ENCODE measurements around the gene KRT76.
"Not testable (repeated sequence)": the region's sequence is repeated elsewhere in the genome, so short reads cannot be mapped to it uniquely, and the experiment has no call there.

Gene KRT76

GRCh38 chr12:52796839-52797528 is 19.8 kb upstream of the KRT76 start:
- Mint-ChIP-seq H3K4me3 (no peak overlapping the region), H3K4me1 (ENCODE audit: low read depth) (no peaks in the 10 kb centered on the region), H3K36me3 (ENCODE audit: low read depth) (no peaks in the 10 kb centered on the region), H3K9me3 (no peaks in the 10 kb centered on the region), H3K27me3 (ENCODE audit: low read depth) (peaks cover 8% of the 10 kb centered on the region), H3K27ac (no peak overlapping the region)

- Mint-ChIP-seq H3K4me1 (ENCODE audit: low read depth) (peaks cover 2% of the 10 kb centered on the region), H3K27ac (no peak overlapping the region), H3K4me3 (no peak overlapping the region), H3K36me3 (ENCODE audit: low read depth) (no peaks in the 10 kb centered on the region), H3K9me3 (no peaks in the 10 kb centered on the region), H3K27me3 (ENCODE audit: low read depth) (peaks cover 12% of the 10 kb centered on the region)
Measured at GRCh38 chr12:52796429-52796794, 19.3 kb upstream of the KRT76 start.

- H3K9me3 Mint-ChIP-seq: no peaks in the 10 kb centered on the region
- H3K4me3 Mint-ChIP-seq: no peak within 1 kb of the TSS
- peaks cover 2% of the 10 kb centered on the region for H3K4me1 Mint-ChIP-seq (ENCODE audit: low read depth)
- peaks cover 13% of the 10 kb centered on the region for H3K27me3 Mint-ChIP-seq (ENCODE audit: low read depth)
- no peak within 1 kb of the TSS for H3K27ac Mint-ChIP-seq
- no peaks in the 10 kb centered on the region for H3K36me3 Mint-ChIP-seq (ENCODE audit: low read depth)
Measured at GRCh38 chr12:52795694-52796428, 18.7 kb upstream of the KRT76 start, which contains the start of gene KRT3. Gene KRT3 (minus strand): TSS chr12:52796117. CDS start chr12:52796042, 75 bp downstream.

- H3K27ac Mint-ChIP-seq; H3K4me3 Mint-ChIP-seq; H3K9me3 Mint-ChIP-seq; H3K4me1 Mint-ChIP-seq (ENCODE audit: low read depth); H3K36me3 Mint-ChIP-seq (ENCODE audit: low read depth): not testable (repeated sequence)
- peaks cover 19% of the 10 kb centered on the region for H3K27me3 Mint-ChIP-seq (ENCODE audit: low read depth)
Measured at GRCh38 chr12:52795332-52795674, 18.2 kb upstream of the KRT76 start.

GRCh38 chr12:52794479-52795331 is 17.6 kb upstream of the KRT76 start:
- H3K4me1 Mint-ChIP-seq (ENCODE audit: low read depth): peaks cover 2% of the 10 kb centered on the region
- H3K4me3 Mint-ChIP-seq: no peak overlapping the region
- H3K27ac Mint-ChIP-seq: no peak overlapping the region
- H3K9me3 Mint-ChIP-seq: no peaks in the 10 kb centered on the region
- H3K27me3 Mint-ChIP-seq (ENCODE audit: low read depth): peaks cover 20% of the 10 kb centered on the region
- no peaks in the 10 kb centered on the region for H3K36me3 Mint-ChIP-seq (ENCODE audit: low read depth)

- H3K4me1 Mint-ChIP-seq (ENCODE audit: low read depth): peaks cover 2% of the 10 kb centered on the region
- no peak overlapping the region for H3K4me3 Mint-ChIP-seq
- H3K9me3 Mint-ChIP-seq: no peaks in the 10 kb centered on the region
- H3K27me3 Mint-ChIP-seq (ENCODE audit: low read depth): peaks cover 32% of the 10 kb centered on the region
- H3K27ac Mint-ChIP-seq: no peak overlapping the region
- no peaks in the 10 kb centered on the region for H3K36me3 Mint-ChIP-seq (ENCODE audit: low read depth)
Measured at GRCh38 chr12:52792185-52793029, 15.3 kb upstream of the KRT76 start.

- Mint-ChIP-seq H3K4me1 (ENCODE audit: low read depth) (peaks cover 2% of the 10 kb centered on the region), H3K36me3 (ENCODE audit: low read depth) (no peaks in the 10 kb centered on the region), H3K9me3 (no peaks in the 10 kb centered on the region), H3K4me3 (no peak overlapping the region), H3K27me3 (ENCODE audit: low read depth) (peaks cover 32% of the 10 kb centered on the region), H3K27ac (no peak overlapping the region)
Measured at GRCh38 chr12:52791271-52792184, 14.4 kb upstream of the KRT76 start.

- no peak overlapping the region for H3K4me3 Mint-ChIP-seq
- no peaks in the 10 kb centered on the region for H3K9me3 Mint-ChIP-seq
- H3K4me1 Mint-ChIP-seq (ENCODE audit: low read depth): peaks cover 2% of the 10 kb centered on the region
- no peaks in the 10 kb centered on the region for H3K36me3 Mint-ChIP-seq (ENCODE audit: low read depth)
- no peak overlapping the region for H3K27ac Mint-ChIP-seq
- peaks cover 32% of the 10 kb centered on the region for H3K27me3 Mint-ChIP-seq (ENCODE audit: low read depth)
Measured at GRCh38 chr12:52790427-52791270, 13.5 kb upstream of the KRT76 start.

- Mint-ChIP-seq H3K27me3 (ENCODE audit: low read depth) (peaks cover 35% of the 10 kb centered on the region), H3K4me3 (no peak overlapping the region), H3K36me3 (ENCODE audit: low read depth) (no peaks in the 10 kb centered on the region)
Measured at GRCh38 chr12:52789637-52790426, 12.7 kb upstream of the KRT76 start.

GRCh38 chr12:52788876-52789636 is 11.9 kb upstream of the KRT76 start:
- no peak overlapping the region for H3K27ac Mint-ChIP-seq
- peaks cover 38% of the 10 kb centered on the region for H3K27me3 Mint-ChIP-seq (ENCODE audit: low read depth)
- peaks cover 2% of the 10 kb centered on the region for H3K4me1 Mint-ChIP-seq (ENCODE audit: low read depth)
- no peak overlapping the region for H3K4me3 Mint-ChIP-seq
- no peaks in the 10 kb centered on the region for H3K9me3 Mint-ChIP-seq
- H3K36me3 Mint-ChIP-seq (ENCODE audit: low read depth): no peaks in the 10 kb centered on the region

More at GRCh38 chr12:52789637-52790426, 12.7 kb upstream of the KRT76 start:
- H3K27ac Mint-ChIP-seq: no peak overlapping the region
- peaks cover 2% of the 10 kb centered on the region for H3K4me1 Mint-ChIP-seq (ENCODE audit: low read depth)
- no peaks in the 10 kb centered on the region for H3K9me3 Mint-ChIP-seq

- Mint-ChIP-seq H3K27ac (no peak overlapping the region), H3K36me3 (ENCODE audit: low read depth) (no peaks in the 10 kb centered on the region), H3K9me3 (no peaks in the 10 kb centered on the region), H3K27me3 (ENCODE audit: low read depth) (peaks cover 42% of the 10 kb centered on the region), H3K4me3 (no peak overlapping the region), H3K4me1 (ENCODE audit: low read depth) (peaks cover 2% of the 10 kb centered on the region)
Measured at GRCh38 chr12:52788192-52788875, 11.2 kb upstream of the KRT76 start.
